DOHH2 (cell line): ENCODE measurements around the gene KIF26B.

ENCODE experiments used
- EZH2phosphoT487 ChIP-seq: fragments of 200-600 bp; sonication (generic); IDR thresholded peaks from 2 replicates; pipeline ENCODE4 v1.6.1; 2017; ENCODE audit warnings: borderline replicate concordance, mild to moderate bottlenecking, antibody characterized with exemption, low read length, moderate library complexity, mixed read lengths
- TF ChIP-seq, protein P1 (sequence below): fragments of 200-600 bp; sonication (generic); IDR thresholded peaks from one replicate; pipeline ENCODE4 v1.5.1; 2014; ENCODE audit warnings: antibody characterized with exemption, mild to moderate bottlenecking, low read depth, low read length; ENCODE audit not compliant: poor library complexity, severe bottlenecking

- TF ChIP-seq, protein P1, sequence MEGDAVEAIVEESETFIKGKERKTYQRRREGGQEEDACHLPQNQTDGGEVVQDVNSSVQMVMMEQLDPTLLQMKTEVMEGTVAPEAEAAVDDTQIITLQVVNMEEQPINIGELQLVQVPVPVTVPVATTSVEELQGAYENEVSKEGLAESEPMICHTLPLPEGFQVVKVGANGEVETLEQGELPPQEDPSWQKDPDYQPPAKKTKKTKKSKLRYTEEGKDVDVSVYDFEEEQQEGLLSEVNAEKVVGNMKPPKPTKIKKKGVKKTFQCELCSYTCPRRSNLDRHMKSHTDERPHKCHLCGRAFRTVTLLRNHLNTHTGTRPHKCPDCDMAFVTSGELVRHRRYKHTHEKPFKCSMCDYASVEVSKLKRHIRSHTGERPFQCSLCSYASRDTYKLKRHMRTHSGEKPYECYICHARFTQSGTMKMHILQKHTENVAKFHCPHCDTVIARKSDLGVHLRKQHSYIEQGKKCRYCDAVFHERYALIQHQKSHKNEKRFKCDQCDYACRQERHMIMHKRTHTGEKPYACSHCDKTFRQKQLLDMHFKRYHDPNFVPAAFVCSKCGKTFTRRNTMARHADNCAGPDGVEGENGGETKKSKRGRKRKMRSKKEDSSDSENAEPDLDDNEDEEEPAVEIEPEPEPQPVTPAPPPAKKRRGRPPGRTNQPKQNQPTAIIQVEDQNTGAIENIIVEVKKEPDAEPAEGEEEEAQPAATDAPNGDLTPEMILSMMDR: no peak
- TF ChIP-seq EZH2phosphoT487: no peak
These were observed 139.2 kb downstream of the KIF26B start for GRCh38 chr1:245294020-245294419.
